ENCODE results near the gene MST1. TPM values are rescaled to one million over a fixed set of nuclear protein-coding genes. Genes with fewer than 3 reads are reported as not detected.

The MST1 gene
- total RNA-seq, 1 experiment from 2014 or later = 13.8 TPM

- TF ChIP-seq, protein P1, sequence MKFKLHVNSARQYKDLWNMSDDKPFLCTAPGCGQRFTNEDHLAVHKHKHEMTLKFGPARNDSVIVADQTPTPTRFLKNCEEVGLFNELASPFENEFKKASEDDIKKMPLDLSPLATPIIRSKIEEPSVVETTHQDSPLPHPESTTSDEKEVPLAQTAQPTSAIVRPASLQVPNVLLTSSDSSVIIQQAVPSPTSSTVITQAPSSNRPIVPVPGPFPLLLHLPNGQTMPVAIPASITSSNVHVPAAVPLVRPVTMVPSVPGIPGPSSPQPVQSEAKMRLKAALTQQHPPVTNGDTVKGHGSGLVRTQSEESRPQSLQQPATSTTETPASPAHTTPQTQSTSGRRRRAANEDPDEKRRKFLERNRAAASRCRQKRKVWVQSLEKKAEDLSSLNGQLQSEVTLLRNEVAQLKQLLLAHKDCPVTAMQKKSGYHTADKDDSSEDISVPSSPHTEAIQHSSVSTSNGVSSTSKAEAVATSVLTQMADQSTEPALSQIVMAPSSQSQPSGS (CRISPR knock-in tag; IDR thresholded peaks at IDR 0.05; ENCODE audit: borderline replicate concordance, low read depth) = no peak
- TF ChIP-seq, protein P2, sequence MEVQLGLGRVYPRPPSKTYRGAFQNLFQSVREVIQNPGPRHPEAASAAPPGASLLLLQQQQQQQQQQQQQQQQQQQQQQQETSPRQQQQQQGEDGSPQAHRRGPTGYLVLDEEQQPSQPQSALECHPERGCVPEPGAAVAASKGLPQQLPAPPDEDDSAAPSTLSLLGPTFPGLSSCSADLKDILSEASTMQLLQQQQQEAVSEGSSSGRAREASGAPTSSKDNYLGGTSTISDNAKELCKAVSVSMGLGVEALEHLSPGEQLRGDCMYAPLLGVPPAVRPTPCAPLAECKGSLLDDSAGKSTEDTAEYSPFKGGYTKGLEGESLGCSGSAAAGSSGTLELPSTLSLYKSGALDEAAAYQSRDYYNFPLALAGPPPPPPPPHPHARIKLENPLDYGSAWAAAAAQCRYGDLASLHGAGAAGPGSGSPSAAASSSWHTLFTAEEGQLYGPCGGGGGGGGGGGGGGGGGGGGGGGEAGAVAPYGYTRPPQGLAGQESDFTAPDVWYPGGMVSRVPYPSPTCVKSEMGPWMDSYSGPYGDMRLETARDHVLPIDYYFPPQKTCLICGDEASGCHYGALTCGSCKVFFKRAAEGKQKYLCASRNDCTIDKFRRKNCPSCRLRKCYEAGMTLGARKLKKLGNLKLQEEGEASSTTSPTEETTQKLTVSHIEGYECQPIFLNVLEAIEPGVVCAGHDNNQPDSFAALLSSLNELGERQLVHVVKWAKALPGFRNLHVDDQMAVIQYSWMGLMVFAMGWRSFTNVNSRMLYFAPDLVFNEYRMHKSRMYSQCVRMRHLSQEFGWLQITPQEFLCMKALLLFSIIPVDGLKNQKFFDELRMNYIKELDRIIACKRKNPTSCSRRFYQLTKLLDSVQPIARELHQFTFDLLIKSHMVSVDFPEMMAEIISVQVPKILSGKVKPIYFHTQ (CRISPR knock-in tag; IDR thresholded peaks at IDR 0.05) = no peak
- TF ChIP-seq JUN (CRISPR knock-in tag; IDR thresholded peaks at IDR 0.05) = no peak
Observed at GRCh38 chr3:49738067-49738713, 48.9 kb upstream of the MST1 start (continued).

DNA sequence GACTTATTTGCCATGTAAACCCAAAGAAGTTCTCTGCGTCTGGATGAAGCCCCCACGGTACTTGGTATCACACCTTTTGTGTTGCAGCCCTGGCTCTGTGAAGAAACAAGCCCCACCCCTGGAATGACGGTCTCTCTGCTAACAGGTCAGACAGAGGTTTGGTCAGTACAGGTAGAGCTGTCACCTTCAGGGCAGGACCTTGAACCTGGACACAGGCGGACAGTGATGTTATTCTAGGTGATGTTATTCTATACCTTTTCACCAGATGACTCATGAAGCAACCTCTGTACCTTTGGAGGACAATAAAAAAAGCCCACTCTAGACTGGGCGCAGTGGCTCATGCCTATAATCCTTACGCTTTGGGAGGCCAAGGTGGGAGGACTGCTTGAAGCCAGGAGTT, 45.5 kb upstream of the MST1 start:
- Mint-ChIP-seq H3K27me3 (ENCODE audit: low read depth) (no peaks in the 10 kb centered on the region), H3K27ac (no peak overlapping the region), H3K4me1 (no peaks in the 10 kb centered on the region), H3K4me3 (no peak overlapping the region), H3K36me3 (peaks cover 61% of the 10 kb centered on the region), H3K9me3 (peaks cover 7% of the 10 kb centered on the region; the same call in 1 of the 2 replicates)
- DNase-seq (ENCODE audit: low spot score) (no peak), ATAC-seq (no peak)
- TF ChIP-seq CTCF (IDR thresholded peaks at IDR 0.05) (no peak), ZNF317 (CRISPR knock-in tag; IDR thresholded peaks at IDR 0.05; ENCODE audit: borderline replicate concordance, low read depth) (no peak), FOXJ3 (CRISPR knock-in tag; IDR thresholded peaks at IDR 0.05; ENCODE audit: borderline replicate concordance) (no peak), GRHL2 (CRISPR knock-in tag; IDR thresholded peaks at IDR 0.05; ENCODE audit: insufficient replicate concordance, severe bottlenecking) (no peak), ATF1 (CRISPR knock-in tag; IDR thresholded peaks at IDR 0.05) (no peak), ZNF396 (CRISPR knock-in tag; IDR thresholded peaks at IDR 0.05; ENCODE audit: borderline replicate concordance) (no peak), SP1 (CRISPR knock-in tag; conservative IDR thresholded peaks at IDR 0.05) (no peak), MYBL2 (CRISPR knock-in tag; IDR thresholded peaks at IDR 0.05) (no peak), PREB (CRISPR knock-in tag; IDR thresholded peaks at IDR 0.05; ENCODE audit: borderline replicate concordance) (no peak), ESRRA (CRISPR knock-in tag; IDR thresholded peaks at IDR 0.05; ENCODE audit: borderline replicate concordance) (no peak), NR3C1 (CRISPR knock-in tag; conservative IDR thresholded peaks at IDR 0.05; ENCODE audit: low read depth) (no peak), ATF3 (CRISPR knock-in tag; conservative IDR thresholded peaks at IDR 0.05) (no peak)
- TF ChIP-seq, protein P2 (CRISPR knock-in tag; IDR thresholded peaks at IDR 0.05) = no peak
- TF ChIP-seq, protein P3, sequence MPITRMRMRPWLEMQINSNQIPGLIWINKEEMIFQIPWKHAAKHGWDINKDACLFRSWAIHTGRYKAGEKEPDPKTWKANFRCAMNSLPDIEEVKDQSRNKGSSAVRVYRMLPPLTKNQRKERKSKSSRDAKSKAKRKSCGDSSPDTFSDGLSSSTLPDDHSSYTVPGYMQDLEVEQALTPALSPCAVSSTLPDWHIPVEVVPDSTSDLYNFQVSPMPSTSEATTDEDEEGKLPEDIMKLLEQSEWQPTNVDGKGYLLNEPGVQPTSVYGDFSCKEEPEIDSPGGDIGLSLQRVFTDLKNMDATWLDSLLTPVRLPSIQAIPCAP (CRISPR knock-in tag; IDR thresholded peaks at IDR 0.05) = no peak
- TF ChIP-seq, protein P4, sequence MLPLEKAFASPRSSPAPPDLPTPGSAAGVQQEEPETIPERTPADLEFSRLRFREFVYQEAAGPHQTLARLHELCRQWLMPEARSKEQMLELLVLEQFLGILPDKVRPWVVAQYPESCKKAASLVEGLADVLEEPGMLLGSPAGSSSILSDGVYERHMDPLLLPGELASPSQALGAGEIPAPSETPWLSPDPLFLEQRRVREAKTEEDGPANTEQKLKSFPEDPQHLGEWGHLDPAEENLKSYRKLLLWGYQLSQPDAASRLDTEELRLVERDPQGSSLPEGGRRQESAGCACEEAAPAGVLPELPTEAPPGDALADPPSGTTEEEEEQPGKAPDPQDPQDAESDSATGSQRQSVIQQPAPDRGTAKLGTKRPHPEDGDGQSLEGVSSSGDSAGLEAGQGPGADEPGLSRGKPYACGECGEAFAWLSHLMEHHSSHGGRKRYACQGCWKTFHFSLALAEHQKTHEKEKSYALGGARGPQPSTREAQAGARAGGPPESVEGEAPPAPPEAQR (CRISPR knock-in tag; IDR thresholded peaks at IDR 0.05) = no peak
- TF ChIP-seq, protein P5, sequence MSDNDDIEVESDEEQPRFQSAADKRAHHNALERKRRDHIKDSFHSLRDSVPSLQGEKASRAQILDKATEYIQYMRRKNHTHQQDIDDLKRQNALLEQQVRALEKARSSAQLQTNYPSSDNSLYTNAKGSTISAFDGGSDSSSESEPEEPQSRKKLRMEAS (CRISPR knock-in tag; IDR thresholded peaks at IDR 0.05) = no peak
- CTCF ChIA-PET = no interaction called here
- POLR2A ChIA-PET = no interaction called here

All from WTC11 (cell line).